GM23248 (cell line): ENCODE data around the gene SMYD3.

ENCODE experiments used
- EZH2 ChIP-seq: fragments of 200-600 bp; sonication (generic); IDR thresholded peaks from 2 replicates; pipeline ENCODE4 v1.6.1; 2018; ENCODE audit warnings: antibody characterized with exemption, mild to moderate bottlenecking; ENCODE audit not compliant: insufficient read depth, poor library complexity, severe bottlenecking
- EZH2phosphoT487 ChIP-seq: fragments of 200-600 bp; sonication (generic); IDR thresholded peaks from 2 replicates; pipeline ENCODE4 v1.6.1; 2018; ENCODE audit warnings: antibody characterized with exemption, moderate library complexity, mild to moderate bottlenecking, low read depth; ENCODE audit not compliant: insufficient read depth

GRCh38 chr1:245893025-245893424 is 614.1 kb downstream of the SMYD3 start:
- no peak for TF ChIP-seq EZH2
- TF ChIP-seq EZH2phosphoT487: no peak
